ENCODE results near the gene TUBB1.
"Not testable (repeated sequence)": the region's sequence is repeated elsewhere in the genome, so short reads cannot be mapped to it uniquely, and the experiment has no call there.

The TUBB1 gene

GRCh38 chr20:59006864-59007664 is 12.2 kb upstream of the TUBB1 start, which contains the start of gene CTSZ:
Gene CTSZ, minus strand, starts transcription at chr20:59007254. Its CDS starts 126 bp downstream, at chr20:59007128.
- peak; percentile 50 for DNase-seq

DNA sequence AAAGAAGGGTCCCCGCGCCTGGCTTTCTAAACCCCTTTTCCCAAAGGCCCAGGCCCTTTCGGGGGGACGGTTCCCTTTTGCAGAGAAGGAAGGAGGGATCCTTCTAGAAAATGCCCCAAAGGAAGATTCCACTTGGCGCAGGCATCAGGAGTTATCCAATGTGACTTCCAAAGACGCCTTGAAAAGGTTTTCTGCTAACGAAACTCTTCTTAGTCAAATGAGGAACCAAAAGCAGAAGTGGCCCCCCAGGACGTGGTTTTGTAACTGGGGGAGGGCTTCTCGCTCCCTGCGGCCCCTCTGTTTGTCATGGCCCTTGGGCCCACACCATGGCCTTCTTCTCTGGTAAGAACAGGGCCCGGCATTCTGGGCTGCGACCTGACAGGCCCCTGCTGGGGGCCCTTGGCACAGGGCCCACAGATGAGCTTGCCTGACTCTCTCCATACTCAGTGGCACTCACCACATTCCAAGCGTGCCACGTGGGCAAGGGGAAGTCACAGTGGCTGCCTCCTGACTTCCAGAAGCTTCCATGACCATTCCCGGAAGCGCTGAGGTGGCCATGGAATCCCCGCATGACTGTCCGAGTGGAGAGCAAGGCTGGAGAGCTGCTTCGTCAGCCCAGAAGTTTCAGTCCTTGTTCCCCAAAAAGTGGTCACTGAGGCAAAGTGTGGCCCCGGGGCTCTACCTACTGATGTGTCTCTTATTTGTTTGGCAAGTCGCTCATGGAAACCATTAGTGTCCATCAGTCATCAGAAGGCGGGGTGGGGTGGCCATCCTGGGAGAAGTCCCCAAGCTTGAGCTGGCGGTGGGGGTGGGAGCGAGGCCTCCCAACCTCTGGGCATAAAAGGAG is 11.3 kb upstream of the TUBB1 start:
- DNase-seq: no peak

DNA sequence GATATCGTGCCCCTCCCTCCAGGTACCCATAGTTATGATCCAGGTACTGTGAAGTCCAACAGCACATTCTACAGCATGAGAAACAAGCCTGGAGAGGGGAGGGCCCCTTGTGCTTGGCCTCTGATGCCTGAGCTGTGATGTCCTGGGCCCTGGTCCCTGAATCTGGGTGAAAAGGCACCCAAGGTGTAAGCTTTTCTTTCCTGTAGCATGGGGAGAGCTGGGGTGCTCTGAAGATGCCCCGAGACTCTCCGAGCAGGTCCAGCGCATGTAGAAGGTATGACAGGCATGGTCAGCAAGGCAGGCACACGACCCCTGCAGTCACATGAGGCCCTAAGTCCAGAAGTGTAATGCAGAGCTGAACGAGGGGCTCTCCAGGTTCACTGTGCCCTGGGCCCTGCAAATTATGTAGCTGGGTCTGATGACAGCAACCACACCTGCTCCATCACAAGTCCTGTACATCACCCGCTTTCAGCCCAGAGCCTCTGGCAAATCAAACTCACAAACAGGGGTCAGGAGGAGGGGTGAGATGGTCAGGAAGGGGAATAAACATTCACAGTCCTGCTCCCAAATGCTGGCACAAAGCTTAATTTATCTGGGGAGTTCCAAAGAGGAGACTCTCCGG is 10.4 kb upstream of the TUBB1 start:
- DNase-seq: no peak

- DNase-seq: no peak
Observed at GRCh38 chr20:59010321-59010994, 8.8 kb upstream of the TUBB1 start.

- no peak for DNase-seq
Observed at GRCh38 chr20:59010995-59011873, 8.0 kb upstream of the TUBB1 start.

GRCh38 chr20:59011874-59012157 is 7.4 kb upstream of the TUBB1 start:
- not testable (repeated sequence) for DNase-seq

GRCh38 chr20:59013031-59013951 is 5.9 kb upstream of the TUBB1 start:
- no peak for DNase-seq

DNA sequence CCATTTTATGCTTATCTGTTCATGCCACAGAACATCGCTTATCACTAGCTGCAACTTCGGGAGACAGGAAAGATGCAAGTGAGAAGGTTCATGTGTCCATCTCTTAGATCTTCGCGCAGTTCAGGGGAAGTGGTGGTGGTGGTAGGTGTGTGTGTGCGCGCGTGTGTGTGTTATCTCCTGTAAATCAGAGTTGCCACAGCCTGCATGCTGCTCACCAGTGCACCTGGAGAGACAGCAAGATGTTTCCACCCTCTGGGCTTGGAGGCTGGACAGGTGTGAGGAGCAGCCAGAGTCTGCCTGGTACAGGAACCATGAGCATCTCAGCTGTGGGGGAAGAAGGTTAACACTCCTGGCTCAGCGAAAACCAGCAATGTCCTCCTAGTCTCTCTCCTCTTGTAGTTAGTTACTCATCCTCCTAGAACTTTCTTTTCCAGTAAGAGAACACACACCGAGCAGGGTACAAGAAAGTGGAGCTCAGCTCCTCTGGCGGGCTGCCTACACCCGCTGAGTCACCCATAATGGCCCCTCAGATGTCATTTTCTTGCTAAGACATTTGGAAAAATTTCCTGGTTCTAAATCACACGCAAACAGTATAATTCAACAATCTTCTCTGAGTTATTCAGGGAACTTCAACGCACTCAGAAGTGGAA is 5.1 kb upstream of the TUBB1 start:
- DNase-seq: no peak

GRCh38 chr20:59014680-59015389 is 4.4 kb upstream of the TUBB1 start:
- DNase-seq: no peak

- no peak for DNase-seq
Observed at GRCh38 chr20:59015411-59015810, 3.8 kb upstream of the TUBB1 start.

GRCh38 chr20:59015812-59016711 is 3.2 kb upstream of the TUBB1 start:
- no peak for DNase-seq

DNA sequence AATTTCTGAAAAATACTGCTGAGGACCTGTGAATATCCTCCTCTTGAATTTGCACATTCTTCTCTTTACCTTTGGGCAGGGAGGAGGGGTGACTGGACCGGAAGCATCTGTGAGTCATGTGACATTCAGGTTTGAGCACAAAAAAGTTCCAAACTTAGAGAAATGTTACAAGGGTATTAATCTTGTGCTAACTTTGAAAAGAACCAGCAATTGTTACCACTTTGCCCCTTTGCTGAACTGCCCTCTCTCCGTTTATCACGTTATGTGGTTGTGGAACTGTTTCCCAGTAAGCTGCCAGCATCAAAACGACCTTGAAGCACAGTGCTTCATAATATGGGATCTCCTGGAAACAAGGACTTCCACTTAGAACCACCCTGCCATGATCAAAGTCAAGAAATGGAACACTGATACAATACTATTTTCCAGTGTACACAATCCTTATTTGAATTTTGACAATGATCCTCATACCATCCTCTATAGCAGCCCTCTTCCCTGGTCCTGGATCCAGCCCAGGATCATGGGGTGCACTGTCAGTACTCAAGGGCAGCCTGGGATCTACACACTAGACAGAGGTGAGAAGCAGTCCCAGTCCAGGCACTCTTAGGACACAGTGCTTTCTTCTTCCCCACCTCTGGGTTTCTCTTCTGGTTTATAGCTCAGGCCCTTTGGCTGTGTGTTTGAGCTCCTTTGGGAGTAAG is 2.3 kb upstream of the TUBB1 start:
- peak; percentile 39 for DNase-seq

GRCh38 chr20:59017493-59018231 is 1.6 kb upstream of the TUBB1 start:
- DNase-seq: no peak

GRCh38 chr20:59018817-59019216 is 412 bp upstream of the TUBB1 start:
- no peak for DNase-seq

GRCh38 chr20:59020938-59021551 is 1.8 kb downstream of the TUBB1 start:
- DNase-seq: no peak

- DNase-seq: no peak
Observed at GRCh38 chr20:59022754-59023153, 3.5 kb downstream of the TUBB1 start.

GRCh38 chr20:59023616-59024015 is 4.4 kb downstream of the TUBB1 start:
- no peak for DNase-seq

Measured in activated naive CD4-positive, alpha-beta T cell treated with anti-CD3 and anti-CD28 coated beads, Interleukin-2, amount 50 U/mL, for 16 hours (primary cell).